ENCODE measurements around the gene CCDC57.

The CCDC57 gene

GRCh38 chr17:82222816-82223215 lies 10.2 kb upstream of the CCDC57 start:
- ChIA-PET CTCF (no interaction called here), POLR2A (ENCODE audit: low non-redundant PET) (interaction anchor here (0.6 to 0.7 kb wide), 3 partner anchors 13 to 305 kb away, joined by 3 to 8 read pairs (median 5); partner anchors contain the start of gene SIRT7)
- TF ChIP-seq CTCF (conservative IDR thresholded peaks at IDR 0.05; ENCODE audit: low read depth), result no peak
- peak overlapping the region; percentile 7; the same call in 1 of the 2 replicates for H3K27ac ChIP-seq
- no peak for DNase-seq (ENCODE audit: low spot score)

- H3K27ac ChIP-seq, result peak overlapping the region; percentile 99
- ChIA-PET POLR2A (ENCODE audit: low non-redundant PET) (interaction anchor here (1.3 kb wide), 1 partner anchor 8 kb away, joined by 5 read pairs; the partner anchor contains the start of gene SLC16A3), CTCF (interaction anchor here (0.6 kb wide), 1 partner anchor 164 kb away, joined by 4 read pairs; no protein-coding TSS in a partner anchor)
- TF ChIP-seq CTCF (conservative IDR thresholded peaks at IDR 0.05; ENCODE audit: low read depth), result no peak
- DNase-seq (ENCODE audit: low spot score), result no peak
Observed at GRCh38 chr17:82221341-82221902, 8.8 kb upstream of the CCDC57 start.

GRCh38 chr17:82219753-82220709 lies 7.4 kb upstream of the CCDC57 start:
- POLR2A ChIA-PET (ENCODE audit: low non-redundant PET), result interaction anchor here (1.3 kb wide), 1 partner anchor 9 kb away, joined by 5 read pairs; the partner anchor contains the start of gene SLC16A3
- DNase-seq (ENCODE audit: low spot score), result no peak
- TF ChIP-seq CTCF (conservative IDR thresholded peaks at IDR 0.05; ENCODE audit: low read depth), result no peak
- CTCF ChIA-PET, result interaction anchor here (0.6 to 0.9 kb wide), 3 partner anchors 14 to 403 kb away, joined by 3 to 5 read pairs (median 3); no protein-coding TSS in a partner anchor
- H3K27ac ChIP-seq, result peak overlapping the region; percentile 99

GRCh38 chr17:82219083-82219482 lies 6.4 kb upstream of the CCDC57 start:
- peak overlapping the region; percentile 99 for H3K27ac ChIP-seq

GRCh38 chr17:82218349-82219075 lies 5.9 kb upstream of the CCDC57 start:
- DNase-seq (ENCODE audit: low spot score), result no peak
- ChIA-PET POLR2A (ENCODE audit: low non-redundant PET) (interaction anchor here (0.6 kb wide), 1 partner anchor 10 kb away, joined by 3 read pairs; the partner anchor contains the start of gene SLC16A3), CTCF (no interaction called here)
- no peak for TF ChIP-seq CTCF (conservative IDR thresholded peaks at IDR 0.05; ENCODE audit: low read depth)
- H3K27ac ChIP-seq, result peak overlapping the region; percentile 99

More at GRCh38 chr17:82219083-82219482, 6.4 kb upstream of the CCDC57 start:
- ChIA-PET CTCF (no interaction called here), POLR2A (ENCODE audit: low non-redundant PET) (interaction anchor here (0.6 kb wide), 1 partner anchor 10 kb away, joined by 3 read pairs; the partner anchor contains the start of gene SLC16A3)
- no peak for TF ChIP-seq CTCF (conservative IDR thresholded peaks at IDR 0.05; ENCODE audit: low read depth)
- DNase-seq (ENCODE audit: low spot score), result no peak
